IMR-90 (cell line): Measurements from ENCODE around the gene STARD7. TPM values are rescaled to one million over a fixed set of nuclear protein-coding genes. Genes with fewer than 3 reads are reported as not detected.

Experiments used
- ATAC-seq: fragments of 200-7000 bp; cut with Tn5 transposase; 2 replicates; pipeline ENCODE4 v1.9.1; 2020; ENCODE audit warnings: low read depth, mild to moderate bottlenecking, moderate library complexity
- BruUV-seq: library from RNA; stranded (reverse); fragments of 400-500 nt; replicated peaks from 2 replicates; lab custom pipeline; 2021; lab: Mats Ljungman, UMichigan
- CTCF ChIA-PET: fragments of 300-600 bp; formaldehyde crosslinking; extraction: SDS; loops from one replicate; lab custom pipeline; 2021; ENCODE audit warnings: antibody characterized with exemption; lab: Yijun Ruan, JAX
- POLR2A ChIA-PET: fragments of 300-600 bp; sonication (Branson Sonifier 250); formaldehyde crosslinking; loops from one replicate; lab custom pipeline; 2022; ENCODE audit warnings: antibody characterized with exemption; ENCODE audit not compliant: unreplicated experiment; lab: Charles Lee
- DNase-seq: peaks from one replicate; pipeline ENCODE4 v3.0.0; 2013
- H2AFZ ChIP-seq: replicated peaks from 2 replicates; pipeline ENCODE3; 2013; ENCODE audit warnings: low read length, mild to moderate bottlenecking; ENCODE audit not compliant: poor library complexity
- H2AK5ac ChIP-seq: 2 replicates; pipeline ENCODE4 v1.6.1; 2013; ENCODE audit warnings: low read depth, low read length, inconsistent platforms
- H2AK9ac ChIP-seq: replicated peaks from 2 replicates; pipeline ENCODE3; 2013; ENCODE audit warnings: mild to moderate bottlenecking, low read depth, low read length, moderate library complexity; ENCODE audit not compliant: poor library complexity
- H2BK120ac ChIP-seq: 2 replicates; pipeline ENCODE4 v1.6.1; 2013; ENCODE audit warnings: low read depth, low read length, inconsistent platforms
- H2BK15ac ChIP-seq: 3 replicates; pipeline ENCODE4 v1.6.1; 2013; ENCODE audit warnings: low read depth, low read length, inconsistent platforms
- H2BK20ac ChIP-seq: 2 replicates; pipeline ENCODE4 v1.6.1; 2013; ENCODE audit warnings: low read depth, mild to moderate bottlenecking, inconsistent platforms, low read length, moderate library complexity
- H2BK5ac ChIP-seq: 2 replicates; pipeline ENCODE4 v1.6.1; 2013; ENCODE audit warnings: mild to moderate bottlenecking, low read depth, low read length, inconsistent platforms; ENCODE audit not compliant: poor library complexity, severe bottlenecking
- H3K14ac ChIP-seq: replicated peaks from 2 replicates; pipeline ENCODE4 v1.6.1; 2013; ENCODE audit warnings: low read depth, low read length, inconsistent platforms
- H3K18ac ChIP-seq: 2 replicates; pipeline ENCODE4 v1.6.1; 2013; ENCODE audit warnings: low read depth, low read length, control low read depth
- H3K23ac ChIP-seq: 2 replicates; pipeline ENCODE4 v1.6.1; 2013; ENCODE audit warnings: low read depth, low read length, inconsistent platforms
- H3K27ac ChIP-seq: 2 replicates; pipeline ENCODE4 v1.5.1; 2013; ENCODE audit warnings: mild to moderate bottlenecking, control low read depth, low read length; ENCODE audit not compliant: insufficient read depth
- H3K27me3 ChIP-seq: 2 replicates; pipeline ENCODE4 v1.6.1; 2013; ENCODE audit warnings: low read length; ENCODE audit not compliant: control insufficient read depth, insufficient read depth
- H3K36me3 ChIP-seq: 2 replicates; pipeline ENCODE4 v1.6.1; 2013; ENCODE audit warnings: low read length, mixed read lengths; ENCODE audit not compliant: control insufficient read depth, insufficient read depth
- H3K4ac ChIP-seq: 2 replicates; pipeline ENCODE4 v1.6.1; 2013; ENCODE audit warnings: low read depth, low read length, inconsistent platforms
- H3K4me1 ChIP-seq: 2 replicates; pipeline ENCODE4 v1.6.1; 2013; ENCODE audit warnings: low read length, mixed read lengths; ENCODE audit not compliant: control insufficient read depth, insufficient read depth
- H3K4me2 ChIP-seq: 2 replicates; pipeline ENCODE4 v1.6.1; 2013; ENCODE audit warnings: low read depth, mild to moderate bottlenecking, control low read depth, low read length, moderate library complexity
- H3K4me3 ChIP-seq: 2 replicates; pipeline ENCODE4 v1.5.1; 2013; ENCODE audit warnings: low read depth, mild to moderate bottlenecking, control low read depth, low read length, moderate library complexity; ENCODE audit not compliant: insufficient read depth
- H3K56ac ChIP-seq: 2 replicates; pipeline ENCODE4 v1.6.1; 2013; ENCODE audit warnings: low read length, inconsistent platforms; ENCODE audit not compliant: insufficient read depth; ENCODE audit errors: extremely low read depth
- H3K79me1 ChIP-seq, 2 experiments: 2 replicates each; pipeline ENCODE4 v1.6.1; 2013; ENCODE audit warnings: low read length in 2 of 2, inconsistent platforms in 1 of 2, low read depth in 1 of 2
- H3K9ac ChIP-seq: 2 replicates; pipeline ENCODE4 v1.6.1; 2013; ENCODE audit warnings: low read depth, low read length, control low read depth
- H3K9me1 ChIP-seq: 2 replicates; pipeline ENCODE4 v1.6.1; 2013; ENCODE audit warnings: low read length, inconsistent platforms; ENCODE audit not compliant: insufficient read depth
- H3K9me3 ChIP-seq: 2 replicates; pipeline ENCODE4 v1.6.1; 2013; ENCODE audit warnings: low read length; ENCODE audit not compliant: control insufficient read depth, insufficient read depth
- H4K20me1 ChIP-seq: 2 replicates; pipeline ENCODE4 v1.6.1; 2013; ENCODE audit warnings: low read length, inconsistent platforms; ENCODE audit not compliant: insufficient read depth
- H4K5ac ChIP-seq: 2 replicates; pipeline ENCODE4 v1.6.1; 2013; ENCODE audit warnings: mild to moderate bottlenecking, low read depth, low read length, control low read depth
- H4K8ac ChIP-seq, 2 experiments: 2 replicates each; pipeline ENCODE4 v1.6.1; 2013; ENCODE audit warnings: low read depth in 2 of 2, low read length in 2 of 2, control low read depth in 1 of 2, inconsistent platforms in 1 of 2
- H4K91ac ChIP-seq: 2 replicates; pipeline ENCODE4 v1.6.1; 2013; ENCODE audit warnings: low read depth, low read length, inconsistent platforms; ENCODE audit not compliant: insufficient read depth
- CEBPB ChIP-seq: IDR thresholded peaks from 2 replicates; pipeline ENCODE4 v1.6.1; 2012; ENCODE audit warnings: low read depth, low read length, improper control_type of control experiment
- MAZ ChIP-seq: IDR thresholded peaks from 2 replicates; pipeline ENCODE4 v1.6.1; 2012; ENCODE audit warnings: low read depth, mild to moderate bottlenecking, low read length, improper control_type of control experiment, moderate library complexity, borderline replicate concordance
- MXI1 ChIP-seq: IDR thresholded peaks from 2 replicates; pipeline ENCODE4 v1.6.1; 2012; ENCODE audit warnings: low read depth, mild to moderate bottlenecking, low read length, moderate library complexity, borderline replicate concordance
- NFE2L2 ChIP-seq: fragments of 150-350 bp; IDR thresholded peaks from 2 replicates; pipeline ENCODE4 v1.6.1; 2016; ENCODE audit warnings: low read depth, mild to moderate bottlenecking, low read length
- POLR2A ChIP-seq: IDR thresholded peaks from 2 replicates; pipeline ENCODE4 v1.6.1; 2012; ENCODE audit warnings: mild to moderate bottlenecking, low read depth, low read length
- RCOR1 ChIP-seq: IDR thresholded peaks from 2 replicates; pipeline ENCODE4 v1.6.1; 2012; ENCODE audit warnings: mild to moderate bottlenecking, low read length, improper control_type of control experiment; ENCODE audit not compliant: insufficient replicate concordance
- WGBS, 2 experiments: methylation state at CpG; one replicate each; pipeline versions ENCODE4 v1.1.5 to v1.1.7; 2013; ENCODE audit warnings: missing lambda C conversion rate in 2 of 2; ENCODE audit not compliant: insufficient read length in 1 of 2; ENCODE audit errors: extremely low coverage in 2 of 2; 5-methylcytosine and 5-hydroxymethylcytosine counted together
- dilution Hi-C: fragments of 300-500 bp; cut with HindIII; formaldehyde crosslinking; loops from one replicate; pipeline ENCODE4 v1.14.3; 2018; ENCODE audit warnings: low sequenced_read_pairs; ENCODE audit not compliant: unreplicated experiment
- in situ Hi-C: fragments of 300-500 bp; cut with MboI; formaldehyde crosslinking; loops from 3 replicates; pipeline ENCODE4 v1.14.3; 2019; ENCODE audit warnings: low sequenced_read_pairs, inconsistent platforms, mixed read lengths
- intact Hi-C: fragments of 100-400 bp; cut with micrococcal nuclease; formaldehyde crosslinking; loops from 2 replicates; pipeline ENCODE4 v1.10.0; 2022
- polyA plus RNA-seq, 3 experiments: library from polyadenylated mRNA; depleted of rRNA; stranded (reverse); fragments of >200 nt; gene quantifications; 2 replicates each; pipeline ENCODE4 v1.2.3, GENCODE V29; 2012; ENCODE audit warnings: low replicate concordance in 1 of 3
- total RNA-seq: library from RNA; depleted of rRNA; stranded (reverse); fragments of >200 nt; gene quantifications from 2 replicates; pipeline ENCODE4 v1.2.3, GENCODE V29; 2012
- TF ChIP-seq, protein P1 (sequence below): fragments of 150-350 bp; IDR thresholded peaks from 2 replicates; pipeline ENCODE4 v1.6.1; 2017; ENCODE audit warnings: mild to moderate bottlenecking, antibody characterized with exemption, low read length, low read depth

The STARD7 gene
- total and polyA plus RNA-seq, 2 of the 4 experiments (the other 2 are of a cell fraction): 61.7 to 138 TPM

- H2AK9ac ChIP-seq: no peak overlapping the region
- no peak overlapping the region for H4K5ac ChIP-seq
- H2BK5ac ChIP-seq: no peak overlapping the region
- no peak overlapping the region for H2BK20ac ChIP-seq
- no TSS peak for BruUV-seq
- TF ChIP-seq RCOR1 (no peak), POLR2A (no peak), MAZ (no peak), NFE2L2 (no peak), CEBPB (no peak), MXI1 (no peak)
- TF ChIP-seq, protein P1, sequence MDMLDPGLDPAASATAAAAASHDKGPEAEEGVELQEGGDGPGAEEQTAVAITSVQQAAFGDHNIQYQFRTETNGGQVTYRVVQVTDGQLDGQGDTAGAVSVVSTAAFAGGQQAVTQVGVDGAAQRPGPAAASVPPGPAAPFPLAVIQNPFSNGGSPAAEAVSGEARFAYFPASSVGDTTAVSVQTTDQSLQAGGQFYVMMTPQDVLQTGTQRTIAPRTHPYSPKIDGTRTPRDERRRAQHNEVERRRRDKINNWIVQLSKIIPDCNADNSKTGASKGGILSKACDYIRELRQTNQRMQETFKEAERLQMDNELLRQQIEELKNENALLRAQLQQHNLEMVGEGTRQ: no peak
- no peak overlapping the region for H2AK5ac ChIP-seq
- intact Hi-C loops (no loop called here), dilution Hi-C loops (no loop called here), in situ Hi-C loops (loop anchor here (10.0 kb wide), 1 partner anchor 129 kb away; the partner anchor contains the start of genes CIAO1 and TMEM127)
- no peaks in the 10 kb centered on the region for H3K9me3 ChIP-seq
- H3K4me1 ChIP-seq: no peaks in the 10 kb centered on the region
- no peak overlapping the region for H3K18ac ChIP-seq
- no peak overlapping the region for H4K91ac ChIP-seq
- no peak for ATAC-seq
- no peak overlapping the region for H3K23ac ChIP-seq
- WGBS, 2 experiments: 82% methylated on average over 3 of the region's 8 CpGs; no CpG with 5 or more reads in 1 of the 2 experiments
- H3K27me3 ChIP-seq: peaks cover 48% of the 10 kb centered on the region
- H3K9ac ChIP-seq: no peak overlapping the region
- no peak overlapping the region for H3K27ac ChIP-seq
- no peak overlapping the region for H3K4me3 ChIP-seq
- H3K4me2 ChIP-seq: no peak overlapping the region
- H2AFZ ChIP-seq: no peak overlapping the region
- no peaks in the 10 kb centered on the region for H3K79me1 ChIP-seq
- H3K36me3 ChIP-seq: no peaks in the 10 kb centered on the region
- H2BK120ac ChIP-seq: no peak overlapping the region
- DNase-seq: no peak
- ChIA-PET POLR2A (no interaction called here), CTCF (no interaction called here)
- H3K14ac ChIP-seq: no peak overlapping the region
- H2BK15ac ChIP-seq: no peak overlapping the region
- H4K20me1 ChIP-seq: no peaks in the 10 kb centered on the region; the same call in 1 of the 2 replicates
- no peak overlapping the region for H3K4ac ChIP-seq
- H3K56ac ChIP-seq: no peak overlapping the region
- no peaks in the 10 kb centered on the region for H3K9me1 ChIP-seq
- no peak overlapping the region for H4K8ac ChIP-seq
Observed at GRCh38 chr2:96136129-96136720, 72.4 kb downstream of the STARD7 start.
